ENCODE results near the gene ADGRG1. TPM values are rescaled to one million over a fixed set of nuclear protein-coding genes. Genes with fewer than 3 reads are reported as not detected.

ADGRG1 gene
- total RNA-seq, 3 donors from 2014 or later (not counting 1 experiment from before 2014, with no cell fraction given), result 830 to 949 (median 858) TPM

GRCh38 chr16:57703416-57704010 is 75.1 kb downstream of the ADGRG1 start:
- Histone ChIP-seq H3K9me3 (ENCODE audit: control insufficient read depth, insufficient read depth, low read length) (no peaks in the 10 kb centered on the region), H3K27me3 (ENCODE audit: control insufficient read depth, insufficient read depth, low read length) (no peaks in the 10 kb centered on the region), H3K27ac (ENCODE audit: low read length) (no peak overlapping the region), H3K4me1 (ENCODE audit: control insufficient read depth, insufficient read depth, low read length) (no peaks in the 10 kb centered on the region), H3K4me3 (ENCODE audit: low read length) (no peak overlapping the region), H3K36me3 (ENCODE audit: control insufficient read depth, insufficient read depth, low read length) (no peaks in the 10 kb centered on the region)
- ATAC-seq (no peak), DNase-seq (no peak)
- H3K9me3 Mint-ChIP-seq, result no peaks in the 10 kb centered on the region
- H3K36me3 Mint-ChIP-seq, result no peaks in the 10 kb centered on the region
- H3K4me3 Mint-ChIP-seq, result no peak overlapping the region
- H3K27me3 Mint-ChIP-seq (ENCODE audit: low read depth in 2 of 2), result no peaks in the 10 kb centered on the region
- WGBS (ENCODE audit: insufficient coverage), result 88% methylated on average over 10 of the region's 11 CpGs
- H3K27ac Mint-ChIP-seq, result no peak overlapping the region
- intact Hi-C loops (cut with micrococcal nuclease), result no loop called here
- no peaks in the 10 kb centered on the region for H3K4me1 Mint-ChIP-seq
- no peak for TF ChIP-seq CTCF (IDR thresholded peaks at IDR 0.05)

GRCh38 chr16:57704011-57704904 is 75.8 kb downstream of the ADGRG1 start:
- Histone ChIP-seq H3K36me3 (ENCODE audit: control insufficient read depth, insufficient read depth, low read length) (no peaks in the 10 kb centered on the region), H3K27me3 (ENCODE audit: control insufficient read depth, insufficient read depth, low read length) (no peaks in the 10 kb centered on the region), H3K4me3 (ENCODE audit: low read length) (no peak overlapping the region), H3K27ac (ENCODE audit: low read length) (no peak overlapping the region), H3K4me1 (ENCODE audit: control insufficient read depth, insufficient read depth, low read length) (no peaks in the 10 kb centered on the region), H3K9me3 (ENCODE audit: control insufficient read depth, insufficient read depth, low read length) (no peaks in the 10 kb centered on the region)
- H3K4me1 Mint-ChIP-seq, result no peaks in the 10 kb centered on the region
- 75% methylated on average over 10 of the region's 11 CpGs for WGBS (ENCODE audit: insufficient coverage)
- intact Hi-C loops (cut with micrococcal nuclease), result no loop called here
- no peak for DNase-seq
- H3K27me3 Mint-ChIP-seq (ENCODE audit: low read depth in 2 of 2), result no peaks in the 10 kb centered on the region
- H3K27ac Mint-ChIP-seq, result no peak overlapping the region
- no peak for TF ChIP-seq CTCF (IDR thresholded peaks at IDR 0.05)
- no peak overlapping the region for H3K4me3 Mint-ChIP-seq
- H3K9me3 Mint-ChIP-seq, result no peaks in the 10 kb centered on the region
- no peak for ATAC-seq
- no peaks in the 10 kb centered on the region for H3K36me3 Mint-ChIP-seq

GRCh38 chr16:57704905-57705852 is 76.7 kb downstream of the ADGRG1 start:
- Mint-ChIP-seq H3K9me3 (no peaks in the 10 kb centered on the region), H3K27me3 (ENCODE audit: low read depth in 2 of 2) (no peaks in the 10 kb centered on the region), H3K4me1 (no peaks in the 10 kb centered on the region), H3K27ac (no peak overlapping the region), H3K4me3 (no peak overlapping the region), H3K36me3 (no peaks in the 10 kb centered on the region)
- no peaks in the 10 kb centered on the region for H3K27me3 ChIP-seq (ENCODE audit: control insufficient read depth, insufficient read depth, low read length)
- no peaks in the 10 kb centered on the region for H3K36me3 ChIP-seq (ENCODE audit: control insufficient read depth, insufficient read depth, low read length)
- TF ChIP-seq CTCF (IDR thresholded peaks at IDR 0.05), result no peak
- no peak overlapping the region for H3K4me3 ChIP-seq (ENCODE audit: low read length)
- DNase-seq (no peak), ATAC-seq (no peak)
- H3K27ac ChIP-seq (ENCODE audit: low read length), result no peak overlapping the region
- no peaks in the 10 kb centered on the region for H3K9me3 ChIP-seq (ENCODE audit: control insufficient read depth, insufficient read depth, low read length)
- no peaks in the 10 kb centered on the region for H3K4me1 ChIP-seq (ENCODE audit: control insufficient read depth, insufficient read depth, low read length)
- intact Hi-C loops (cut with micrococcal nuclease), result no loop called here
- WGBS (ENCODE audit: insufficient coverage), result 90% methylated on average over 4 of the region's 4 CpGs
